HG03066 (cell line): ENCODE results near the gene CADM1.

ENCODE experiments used
- ATAC-seq: cut with Tn5 transposase; IDR thresholded peaks from one replicate; pipeline ENCODE4 v1.9.1; 2021; ENCODE audit warnings: low read depth; ENCODE audit not compliant: unreplicated experiment

Gene CADM1

GRCh38 chr11:115504276-115505158 lies at the start of gene CADM1:
CADM1 (minus strand) TSS chr11:115504415.
- no peak for ATAC-seq

- no peak for ATAC-seq
Observed at GRCh38 chr11:115552773-115553438, 48.7 kb upstream of the CADM1 start.

- ATAC-seq, result no peak
Observed at GRCh38 chr11:115552151-115552772, 48.0 kb upstream of the CADM1 start.

GRCh38 chr11:115550291-115551059 lies 46.3 kb upstream of the CADM1 start:
- no peak for ATAC-seq

GRCh38 chr11:115548878-115549528 lies 44.8 kb upstream of the CADM1 start:
- ATAC-seq, result no peak

GRCh38 chr11:115545581-115546210 lies 41.5 kb upstream of the CADM1 start:
- no peak for ATAC-seq

- no peak for ATAC-seq
Observed at GRCh38 chr11:115544422-115544948, 40.3 kb upstream of the CADM1 start.

GRCh38 chr11:115541518-115541917 lies 37.3 kb upstream of the CADM1 start:
- ATAC-seq, result no peak

- no peak for ATAC-seq
Observed at GRCh38 chr11:115539844-115540243, 35.6 kb upstream of the CADM1 start.

- ATAC-seq, result no peak
Observed at GRCh38 chr11:115535781-115536180, 31.6 kb upstream of the CADM1 start.

GRCh38 chr11:115530752-115531151 lies 26.5 kb upstream of the CADM1 start:
- ATAC-seq, result no peak

GRCh38 chr11:115528225-115528624 lies 24.0 kb upstream of the CADM1 start:
- ATAC-seq, result no peak

- no peak for ATAC-seq
Observed at GRCh38 chr11:115527534-115528125, 23.4 kb upstream of the CADM1 start.

- no peak for ATAC-seq
Observed at GRCh38 chr11:115525531-115526006, 21.4 kb upstream of the CADM1 start.

GRCh38 chr11:115524572-115524971 lies 20.4 kb upstream of the CADM1 start:
- no peak for ATAC-seq

GRCh38 chr11:115523727-115524399 lies 19.6 kb upstream of the CADM1 start:
- no peak for ATAC-seq

- peak; percentile 65 for ATAC-seq
Observed at GRCh38 chr11:115522302-115522701, 18.1 kb upstream of the CADM1 start.

GRCh38 chr11:115521825-115522224 lies 17.6 kb upstream of the CADM1 start:
- no peak for ATAC-seq
